ENCODE measurements around the gene ICA1.

GRCh38 chr7:8258166-8258565 lies 3.8 kb downstream of the ICA1 start:
- TF ChIP-seq ZNF331 (CRISPR knock-in tag; IDR thresholded peaks at IDR 0.05; ENCODE audit: low read depth), result no peak
- TF ChIP-seq CTCF (conservative IDR thresholded peaks at IDR 0.05; ENCODE audit: low read depth in 2 of 2), result no peak
- TF ChIP-seq EZH2 (IDR thresholded peaks at IDR 0.05; ENCODE audit: low read depth, unreplicated experiment), result no peak
- no peak for TF ChIP-seq EZH2phosphoT487 (IDR thresholded peaks at IDR 0.05; ENCODE audit: unreplicated experiment)
- no peak for TF ChIP-seq POLR2AphosphoS5 (IDR thresholded peaks at IDR 0.05; ENCODE audit: low read depth)
- no peak for TF ChIP-seq ETS1 (IDR thresholded peaks at IDR 0.05)
- no peak for TF ChIP-seq REST (IDR thresholded peaks at IDR 0.05; ENCODE audit: unreplicated experiment)
- no peak for TF ChIP-seq JUNB (IDR thresholded peaks at IDR 0.05; ENCODE audit: unreplicated experiment)
- TF ChIP-seq ZNF114 (CRISPR knock-in tag; IDR thresholded peaks at IDR 0.05), result no peak
